Measurements from ENCODE around the gene CLMN.
"Not testable (repeated sequence)": the region's sequence is repeated elsewhere in the genome, so short reads cannot be mapped to it uniquely, and the experiment has no call there.

The CLMN gene

DNA sequence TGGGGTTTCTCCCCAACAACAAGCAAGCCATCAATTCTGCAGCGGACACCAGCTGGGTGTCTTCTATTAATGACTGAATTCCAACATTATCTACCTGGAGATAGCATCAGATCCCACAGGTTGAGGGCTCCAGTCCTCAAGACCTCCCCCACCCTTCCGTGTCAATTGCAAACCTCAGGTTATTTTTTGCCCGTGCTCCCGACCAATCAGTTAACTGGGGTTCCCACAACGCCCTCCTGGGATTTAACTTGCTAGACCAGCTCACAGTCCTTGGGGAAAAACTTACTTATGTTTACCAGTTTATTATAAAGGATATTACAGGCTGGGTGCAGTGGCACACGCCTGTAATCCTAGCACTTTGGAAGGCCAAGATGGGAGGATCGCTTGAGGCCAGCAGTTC is 172.1 kb downstream of the CLMN start:
- H3K4me3 ChIP-seq (ENCODE audit: low read depth, low read length) = no peak overlapping the region
- no peaks in the 10 kb centered on the region for H3K9me3 ChIP-seq (ENCODE audit: control insufficient read depth, insufficient read depth, low read length)
- no peaks in the 10 kb centered on the region for H3K27me3 ChIP-seq (ENCODE audit: control insufficient read depth, insufficient read depth, low read length)
- no peak overlapping the region for H3K9ac ChIP-seq (ENCODE audit: low read depth, low read length)
- peaks cover 32% of the 10 kb centered on the region for H3K4me1 ChIP-seq (ENCODE audit: control insufficient read depth, insufficient read depth, low read length)
- H3K36me3 ChIP-seq (ENCODE audit: control insufficient read depth, insufficient read depth, low read length) = no peaks in the 10 kb centered on the region

DNA sequence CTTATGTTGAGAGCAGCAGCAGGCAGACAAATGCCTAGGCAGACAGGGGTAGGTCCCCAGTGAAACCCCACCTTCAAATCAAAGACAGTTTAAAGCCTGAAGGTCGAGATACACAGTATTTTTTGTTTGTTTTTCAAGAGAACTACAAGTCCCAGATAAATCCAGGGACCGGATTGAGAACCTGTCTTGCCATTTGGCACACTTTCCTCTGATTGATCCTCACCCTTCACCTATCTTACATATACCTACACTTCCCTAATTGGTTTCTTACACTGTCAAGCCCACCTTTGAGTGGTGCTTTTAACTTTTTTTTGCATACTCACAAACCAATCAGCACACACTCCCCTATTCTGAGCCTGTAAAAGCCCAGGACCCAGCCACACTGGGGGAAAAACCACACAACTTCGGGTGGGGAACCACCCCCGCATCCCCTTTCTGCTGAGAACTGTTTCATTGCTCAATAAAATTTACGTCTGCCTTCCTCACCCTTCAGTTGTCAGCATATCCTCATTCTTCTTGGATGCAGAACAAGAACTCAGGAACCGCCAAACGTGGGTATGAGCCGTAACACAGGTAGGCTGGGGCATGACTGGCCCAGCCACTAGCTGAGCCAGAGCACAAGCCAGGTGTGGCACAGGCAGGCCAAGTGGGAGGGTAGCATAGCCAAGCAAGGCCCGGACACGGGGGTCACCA is 173.5 kb downstream of the CLMN start:
- Histone ChIP-seq H3K36me3 (ENCODE audit: control insufficient read depth, insufficient read depth, low read length) (no peaks in the 10 kb centered on the region), H3K27me3 (ENCODE audit: control insufficient read depth, insufficient read depth, low read length) (no peaks in the 10 kb centered on the region), H3K9ac (ENCODE audit: low read depth, low read length) (no peak overlapping the region), H3K9me3 (ENCODE audit: control insufficient read depth, insufficient read depth, low read length) (no peaks in the 10 kb centered on the region), H3K4me3 (ENCODE audit: low read depth, low read length) (no peak overlapping the region), H3K4me1 (ENCODE audit: control insufficient read depth, insufficient read depth, low read length) (peaks cover 38% of the 10 kb centered on the region)

DNA sequence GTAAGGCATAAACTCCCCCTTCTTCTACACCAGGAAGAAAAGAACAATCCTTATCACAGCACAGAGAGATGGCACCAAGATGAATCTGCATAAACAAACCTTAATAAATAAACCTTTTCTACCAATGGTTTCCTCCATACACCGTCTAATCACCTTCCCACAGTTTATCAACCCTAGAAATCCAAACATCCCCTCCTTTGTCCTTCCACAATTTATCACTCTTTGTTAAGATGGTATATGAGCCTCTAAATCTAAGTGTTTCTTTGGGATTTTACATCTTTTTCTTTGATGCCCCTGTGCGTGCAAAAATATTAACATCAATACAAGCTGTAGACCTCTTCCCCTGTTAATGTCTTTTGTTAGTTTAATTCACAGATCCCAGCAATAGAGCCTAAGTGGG is 174.9 kb downstream of the CLMN start:
- H3K4me3 ChIP-seq (ENCODE audit: low read depth, low read length) = no peak overlapping the region
- no peaks in the 10 kb centered on the region for H3K9me3 ChIP-seq (ENCODE audit: control insufficient read depth, insufficient read depth, low read length)
- no peak overlapping the region for H3K9ac ChIP-seq (ENCODE audit: low read depth, low read length)
- peaks cover 50% of the 10 kb centered on the region for H3K4me1 ChIP-seq (ENCODE audit: control insufficient read depth, insufficient read depth, low read length)
- H3K36me3 ChIP-seq (ENCODE audit: control insufficient read depth, insufficient read depth, low read length) = no peaks in the 10 kb centered on the region
- no peaks in the 10 kb centered on the region for H3K27me3 ChIP-seq (ENCODE audit: control insufficient read depth, insufficient read depth, low read length)

DNA sequence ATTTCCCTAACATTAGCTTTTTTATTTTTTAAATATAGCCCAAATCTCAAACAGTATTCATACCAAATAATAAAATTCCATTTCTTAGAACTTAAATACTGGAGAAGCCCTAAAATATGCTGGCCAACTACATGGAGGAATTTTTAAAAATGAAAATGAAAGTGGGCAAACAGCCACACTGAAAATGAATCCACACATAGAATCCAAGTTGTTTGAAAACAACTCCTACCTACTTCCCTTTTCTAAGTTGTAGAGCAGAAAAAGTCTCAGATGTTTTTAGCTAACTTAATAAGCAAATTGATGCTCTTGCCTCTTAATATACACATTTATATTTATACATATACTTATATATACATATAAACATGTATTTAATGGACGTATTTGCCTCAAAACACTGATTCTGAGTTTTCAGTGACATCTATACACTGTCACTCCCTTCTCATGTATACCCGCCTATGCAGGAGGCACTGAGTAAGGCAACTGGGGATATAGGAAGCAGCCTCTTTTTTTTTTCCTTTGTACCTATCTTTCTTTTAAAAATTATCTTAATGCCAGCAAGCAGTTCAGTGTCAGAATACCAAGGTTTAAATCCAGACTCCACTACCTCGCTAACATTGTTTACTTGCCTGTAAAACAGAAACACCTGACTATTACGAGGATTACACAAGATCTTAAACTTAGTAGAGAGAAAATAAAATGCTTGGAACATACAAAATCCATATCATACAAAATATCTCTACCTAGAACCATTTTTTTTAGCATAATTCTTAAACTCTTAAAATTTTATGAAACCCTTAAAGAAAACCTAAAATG is 175.7 kb downstream of the CLMN start:
- Histone ChIP-seq H3K36me3 (ENCODE audit: control insufficient read depth, insufficient read depth, low read length) (no peaks in the 10 kb centered on the region), H3K9me3 (ENCODE audit: control insufficient read depth, insufficient read depth, low read length) (no peaks in the 10 kb centered on the region), H3K4me3 (ENCODE audit: low read depth, low read length) (no peak overlapping the region), H3K27me3 (ENCODE audit: control insufficient read depth, insufficient read depth, low read length) (no peaks in the 10 kb centered on the region), H3K9ac (ENCODE audit: low read depth, low read length) (no peak overlapping the region), H3K4me1 (ENCODE audit: control insufficient read depth, insufficient read depth, low read length) (peaks cover 51% of the 10 kb centered on the region)

DNA sequence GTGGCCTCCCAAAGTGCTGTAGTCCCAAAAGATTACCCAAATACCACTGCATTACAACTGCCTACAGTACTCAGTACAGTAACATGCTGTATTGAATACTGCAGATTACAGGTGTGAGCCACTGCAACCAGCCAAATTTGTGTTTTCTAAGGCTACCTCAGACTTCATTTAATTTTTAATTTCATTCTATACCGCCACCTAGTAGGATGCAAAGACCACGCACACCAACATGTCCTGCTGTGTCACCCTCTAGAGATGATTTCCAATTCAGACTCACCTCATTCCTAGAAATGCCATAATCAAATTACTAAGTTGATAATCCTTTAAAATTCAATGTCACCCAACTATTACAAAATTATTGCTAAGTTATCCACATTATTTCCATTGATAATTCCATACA is 177.5 kb downstream of the CLMN start:
- Histone ChIP-seq H3K36me3 (ENCODE audit: control insufficient read depth, insufficient read depth, low read length) (no peaks in the 10 kb centered on the region), H3K4me3 (ENCODE audit: low read depth, low read length) (no peak overlapping the region), H3K4me1 (ENCODE audit: control insufficient read depth, insufficient read depth, low read length) (peaks cover 53% of the 10 kb centered on the region), H3K9me3 (ENCODE audit: control insufficient read depth, insufficient read depth, low read length) (no peaks in the 10 kb centered on the region), H3K9ac (ENCODE audit: low read depth, low read length) (no peak overlapping the region), H3K27me3 (ENCODE audit: control insufficient read depth, insufficient read depth, low read length) (no peaks in the 10 kb centered on the region)

DNA sequence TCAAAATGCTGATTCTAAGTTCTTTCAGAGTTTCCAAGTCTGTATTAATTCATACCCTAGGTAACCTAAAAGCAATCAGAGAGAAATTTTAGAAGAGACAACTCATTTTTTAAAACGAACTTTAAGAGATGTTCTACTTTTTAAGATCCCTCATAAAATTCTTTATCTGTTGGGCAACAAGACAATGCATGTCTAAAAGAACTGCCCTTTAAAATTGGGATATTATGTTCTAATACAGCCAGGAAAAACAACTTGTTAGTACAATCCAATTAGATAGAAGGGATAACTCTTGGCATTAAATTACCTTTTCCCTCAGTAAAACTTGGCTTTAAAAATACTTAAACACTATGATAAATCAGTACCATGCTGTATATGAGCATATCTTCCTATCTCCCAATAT is 178.0 kb downstream of the CLMN start:
- H3K4me1 ChIP-seq (ENCODE audit: control insufficient read depth, insufficient read depth, low read length) = peaks cover 50% of the 10 kb centered on the region

DNA sequence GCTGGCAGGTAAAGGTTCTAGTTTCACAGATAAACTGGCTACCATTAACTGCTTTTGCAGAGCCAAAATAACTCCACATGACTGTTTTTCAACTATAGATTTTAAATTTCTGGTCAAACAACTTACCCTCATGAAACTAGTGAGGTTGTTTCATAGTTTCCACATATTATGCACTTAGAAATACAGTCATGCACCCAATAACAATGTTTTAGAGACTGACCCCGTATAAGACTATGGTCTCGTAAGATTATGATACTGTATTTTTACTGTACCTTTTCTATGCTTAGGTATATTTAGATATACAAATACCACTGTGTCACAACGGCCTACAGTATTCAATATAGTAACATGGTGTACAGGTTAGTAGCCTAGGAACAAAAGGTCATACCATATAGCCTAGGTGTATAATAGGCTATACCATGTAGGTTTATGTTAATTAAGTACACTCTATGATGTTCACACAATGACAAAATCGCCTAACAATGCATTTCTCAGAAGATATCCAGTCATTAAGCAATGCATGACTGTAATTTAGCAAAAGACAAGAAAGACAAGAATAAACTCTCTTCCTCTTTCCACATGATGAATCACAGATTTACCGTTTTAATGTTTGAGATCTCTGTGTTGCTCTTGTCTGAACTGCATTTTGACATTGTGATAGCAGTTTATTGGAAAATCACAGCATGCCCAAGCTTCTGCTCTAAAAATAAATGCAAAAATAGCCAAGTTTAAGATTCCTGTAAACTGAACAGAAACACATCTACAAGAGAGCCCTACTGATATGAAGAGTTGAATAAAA is 179.4 kb downstream of the CLMN start:
- Histone ChIP-seq H3K9me3 (ENCODE audit: control insufficient read depth, insufficient read depth, low read length) (no peaks in the 10 kb centered on the region), H3K4me3 (ENCODE audit: low read depth, low read length) (no peak overlapping the region), H3K4me1 (ENCODE audit: control insufficient read depth, insufficient read depth, low read length) (peaks cover 44% of the 10 kb centered on the region), H3K27me3 (ENCODE audit: control insufficient read depth, insufficient read depth, low read length) (no peaks in the 10 kb centered on the region), H3K9ac (ENCODE audit: low read depth, low read length) (no peak overlapping the region), H3K36me3 (ENCODE audit: control insufficient read depth, insufficient read depth, low read length) (no peaks in the 10 kb centered on the region)

More for the DNA sequence above, 178.0 kb downstream of the CLMN start:
- Histone ChIP-seq H3K9me3 (ENCODE audit: control insufficient read depth, insufficient read depth, low read length) (no peaks in the 10 kb centered on the region), H3K36me3 (ENCODE audit: control insufficient read depth, insufficient read depth, low read length) (no peaks in the 10 kb centered on the region), H3K27me3 (ENCODE audit: control insufficient read depth, insufficient read depth, low read length) (no peaks in the 10 kb centered on the region), H3K9ac (ENCODE audit: low read depth, low read length) (no peak overlapping the region), H3K4me3 (ENCODE audit: low read depth, low read length) (no peak overlapping the region)

DNA sequence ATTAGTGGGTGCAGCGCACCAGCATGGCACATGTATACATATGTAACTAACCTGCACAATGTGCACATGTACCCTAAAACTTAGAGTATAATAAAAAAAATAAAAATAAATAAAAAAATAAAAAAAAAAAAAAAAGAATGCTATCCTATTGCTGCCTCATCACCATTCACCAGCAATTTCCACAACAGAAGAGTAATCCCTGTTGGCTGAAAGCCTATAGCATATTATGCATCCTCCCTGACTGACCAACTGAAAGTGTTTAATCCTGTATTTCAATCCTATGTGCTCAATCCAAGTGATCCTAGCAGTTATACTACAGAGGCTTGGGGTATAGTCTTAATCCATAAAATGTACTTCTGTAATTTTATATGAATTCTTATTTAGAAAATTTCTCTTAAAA is 180.8 kb downstream of the CLMN start:
- H3K9me3 ChIP-seq (ENCODE audit: control insufficient read depth, insufficient read depth, low read length) = no peaks in the 10 kb centered on the region
- H3K4me1 ChIP-seq (ENCODE audit: control insufficient read depth, insufficient read depth, low read length) = peaks cover 44% of the 10 kb centered on the region
- no peaks in the 10 kb centered on the region for H3K27me3 ChIP-seq (ENCODE audit: control insufficient read depth, insufficient read depth, low read length)
- no peak overlapping the region for H3K9ac ChIP-seq (ENCODE audit: low read depth, low read length)
- H3K36me3 ChIP-seq (ENCODE audit: control insufficient read depth, insufficient read depth, low read length) = no peaks in the 10 kb centered on the region
- no peak overlapping the region for H3K4me3 ChIP-seq (ENCODE audit: low read depth, low read length)

DNA sequence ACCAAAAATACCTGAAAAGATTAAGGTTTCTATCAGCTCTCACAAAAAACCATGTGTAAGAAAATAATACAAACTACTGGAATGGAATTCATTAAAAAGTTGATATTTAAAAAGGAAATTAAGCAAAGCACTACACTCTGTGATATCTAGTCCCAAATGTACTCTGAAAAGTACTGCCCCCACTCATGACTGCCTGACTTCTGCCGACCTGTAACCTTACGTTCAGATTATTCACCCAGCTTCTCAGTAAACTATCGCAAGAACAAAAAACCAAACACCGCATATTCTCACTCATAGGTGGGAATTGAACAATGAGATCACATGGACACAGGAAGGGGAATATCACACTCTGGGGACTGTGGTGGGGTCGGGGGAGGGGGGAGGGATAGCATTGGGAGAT is 181.3 kb downstream of the CLMN start:
- H3K36me3 ChIP-seq (ENCODE audit: control insufficient read depth, insufficient read depth, low read length); H3K9me3 ChIP-seq (ENCODE audit: control insufficient read depth, insufficient read depth, low read length); H3K9ac ChIP-seq (ENCODE audit: low read depth, low read length); H3K4me3 ChIP-seq (ENCODE audit: low read depth, low read length); H3K27me3 ChIP-seq (ENCODE audit: control insufficient read depth, insufficient read depth, low read length): not testable (repeated sequence)
- H3K4me1 ChIP-seq (ENCODE audit: control insufficient read depth, insufficient read depth, low read length) = peaks cover 43% of the 10 kb centered on the region

DNA sequence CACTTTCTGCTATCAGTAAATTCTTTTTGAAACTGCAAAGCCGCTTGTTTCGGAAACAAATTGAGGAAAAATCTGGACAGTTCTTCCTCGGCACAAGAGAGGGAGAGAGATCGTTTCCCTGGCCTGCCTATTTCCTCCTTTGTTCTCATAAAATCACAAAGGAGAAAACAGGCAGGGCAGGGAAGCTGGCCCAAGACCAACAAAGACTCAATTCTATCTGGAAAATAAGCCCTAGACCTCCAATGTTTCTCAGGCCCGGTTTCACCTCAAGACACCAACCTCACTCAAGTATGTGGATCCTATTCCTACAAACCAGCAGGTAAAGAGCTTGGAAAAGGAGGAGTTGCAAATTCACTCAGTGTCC is 181.9 kb downstream of the CLMN start:
- H3K4me3 ChIP-seq (ENCODE audit: low read depth, low read length) = no peak overlapping the region
- H3K4me1 ChIP-seq (ENCODE audit: control insufficient read depth, insufficient read depth, low read length) = peaks cover 36% of the 10 kb centered on the region
- no peaks in the 10 kb centered on the region for H3K9me3 ChIP-seq (ENCODE audit: control insufficient read depth, insufficient read depth, low read length)
- H3K36me3 ChIP-seq (ENCODE audit: control insufficient read depth, insufficient read depth, low read length) = no peaks in the 10 kb centered on the region
- H3K9ac ChIP-seq (ENCODE audit: low read depth, low read length) = no peak overlapping the region
- no peaks in the 10 kb centered on the region for H3K27me3 ChIP-seq (ENCODE audit: control insufficient read depth, insufficient read depth, low read length)

DNA sequence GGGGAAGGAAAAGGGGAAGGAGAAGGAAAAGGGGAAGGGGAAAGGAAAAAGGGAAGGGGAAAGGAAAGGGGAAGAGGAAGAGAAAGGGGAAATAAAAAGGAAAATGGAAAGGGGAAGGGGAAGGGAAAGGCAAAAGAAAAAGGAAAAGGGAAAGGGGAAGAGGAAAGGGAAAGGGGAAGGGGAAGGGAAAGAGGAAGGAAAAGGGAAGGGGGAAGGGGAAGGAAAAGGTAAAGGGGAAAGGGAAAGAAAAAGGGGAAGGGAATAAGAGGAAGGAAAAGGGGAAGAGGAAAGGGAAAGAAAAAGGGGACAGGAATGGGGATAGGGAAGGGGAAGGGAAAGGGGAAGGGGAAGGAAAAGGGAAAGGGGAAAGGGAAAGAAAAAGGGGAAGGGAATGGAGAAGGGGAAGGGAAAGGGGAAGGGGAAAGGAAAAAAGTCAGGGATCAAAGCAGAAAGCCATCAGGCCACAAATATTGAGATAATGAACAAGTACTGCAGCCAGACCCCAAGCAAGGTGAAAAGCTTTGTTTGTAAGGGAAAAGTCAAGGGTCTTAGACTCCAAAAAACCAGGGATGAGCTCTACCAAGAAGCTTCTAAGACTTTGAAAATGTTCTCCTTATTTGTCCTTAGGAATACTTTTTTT is 182.4 kb downstream of the CLMN start:
- H3K4me3 ChIP-seq (ENCODE audit: low read depth, low read length) = no peak overlapping the region
- no peaks in the 10 kb centered on the region for H3K36me3 ChIP-seq (ENCODE audit: control insufficient read depth, insufficient read depth, low read length)
- H3K4me1 ChIP-seq (ENCODE audit: control insufficient read depth, insufficient read depth, low read length) = peaks cover 32% of the 10 kb centered on the region
- H3K9me3 ChIP-seq (ENCODE audit: control insufficient read depth, insufficient read depth, low read length) = no peaks in the 10 kb centered on the region
- H3K9ac ChIP-seq (ENCODE audit: low read depth, low read length) = no peak overlapping the region
- H3K27me3 ChIP-seq (ENCODE audit: control insufficient read depth, insufficient read depth, low read length) = no peaks in the 10 kb centered on the region

Measured in iPS-15b (cell line).